ACHN (cell line): ENCODE data around the gene TCF4.

ENCODE experiments used
- DNase-seq: peaks from one replicate; pipeline ENCODE4 v3.0.0-alpha.2; 2015
- in situ Hi-C: cut with HindIII; loops from 2 replicates; pipeline ENCODE4 v1.10.0; 2017; ENCODE audit warnings: low sequenced_read_pairs, low pct_ligation_motif_present, low pct_unique_long_range_greater_than_20kb

Gene TCF4

DNA sequence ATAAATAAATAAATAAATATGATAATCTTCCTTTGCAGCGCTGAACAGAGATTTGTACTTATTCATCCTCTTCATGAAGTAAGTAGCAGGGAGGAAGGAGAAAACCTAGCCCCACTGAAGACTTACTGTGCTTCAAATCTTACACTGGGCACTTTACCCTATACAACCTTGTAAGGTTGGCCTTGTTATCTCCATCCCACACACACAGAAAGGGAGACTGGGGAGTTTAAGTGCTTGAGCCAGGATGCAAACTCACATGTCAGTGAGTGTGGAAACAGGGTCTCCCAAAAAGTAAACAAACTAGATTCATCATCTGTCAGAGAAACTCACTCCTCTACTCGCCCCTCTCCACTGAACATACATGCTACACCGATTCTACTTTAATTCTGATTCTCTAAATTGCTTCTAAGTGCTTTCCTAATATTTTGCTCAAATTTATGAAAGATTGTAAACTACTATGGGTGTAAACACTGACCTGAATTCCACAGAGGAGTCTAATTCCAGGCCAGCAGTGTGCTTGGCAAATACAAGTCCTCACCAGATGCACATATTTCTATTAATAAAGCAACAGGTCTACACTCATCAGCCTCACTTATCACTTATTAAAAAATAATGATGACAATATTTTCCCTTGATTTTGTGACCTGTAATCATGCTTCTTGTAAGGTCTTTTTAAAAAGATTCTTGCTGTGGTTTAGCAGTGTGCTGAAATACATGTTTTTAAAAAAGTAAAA, 155.5 kb downstream of the TCF4 start:
- in situ Hi-C loops, result no loop called here
- no peak for DNase-seq

DNA sequence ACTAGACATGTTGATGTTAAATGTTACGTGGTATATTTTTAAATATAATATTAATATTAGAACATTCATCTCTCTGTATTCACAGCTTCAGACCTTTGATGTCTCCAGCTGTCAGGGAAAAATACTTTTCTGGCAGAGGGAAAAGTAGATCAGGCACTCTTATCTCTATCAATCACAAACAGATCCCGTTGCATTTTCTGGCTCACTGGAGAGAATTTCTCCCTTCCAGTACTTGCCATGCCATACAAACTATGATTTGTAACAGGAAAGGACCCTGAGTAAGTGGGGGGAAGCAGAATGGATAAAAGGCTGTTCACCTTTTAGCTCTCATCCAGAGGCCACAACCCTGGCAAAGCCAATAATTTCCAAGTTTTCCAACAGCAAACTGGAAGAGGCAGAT, 158.0 kb downstream of the TCF4 start:
- in situ Hi-C loops, result no loop called here
- DNase-seq, result no peak

DNA sequence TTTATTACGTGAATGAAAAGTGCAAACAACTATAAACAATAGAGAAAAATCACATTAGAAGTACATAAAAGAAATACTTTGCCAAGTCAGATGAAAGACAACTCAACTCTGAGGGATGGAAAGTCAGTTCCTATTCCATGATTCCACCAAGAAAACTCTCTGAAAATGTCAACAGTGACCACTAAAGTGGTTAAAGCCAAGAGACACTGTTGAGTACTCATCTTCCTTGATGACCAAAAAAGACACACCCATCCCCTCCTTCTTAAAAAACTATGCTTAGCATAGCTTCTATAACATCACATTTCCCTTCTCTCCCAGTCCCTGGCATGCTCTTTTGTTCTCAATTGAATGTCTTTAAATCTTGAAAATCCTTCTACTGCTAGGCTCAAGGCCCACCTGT, 160.0 kb downstream of the TCF4 start:
- in situ Hi-C loops, result no loop called here
- DNase-seq, result no peak

DNA sequence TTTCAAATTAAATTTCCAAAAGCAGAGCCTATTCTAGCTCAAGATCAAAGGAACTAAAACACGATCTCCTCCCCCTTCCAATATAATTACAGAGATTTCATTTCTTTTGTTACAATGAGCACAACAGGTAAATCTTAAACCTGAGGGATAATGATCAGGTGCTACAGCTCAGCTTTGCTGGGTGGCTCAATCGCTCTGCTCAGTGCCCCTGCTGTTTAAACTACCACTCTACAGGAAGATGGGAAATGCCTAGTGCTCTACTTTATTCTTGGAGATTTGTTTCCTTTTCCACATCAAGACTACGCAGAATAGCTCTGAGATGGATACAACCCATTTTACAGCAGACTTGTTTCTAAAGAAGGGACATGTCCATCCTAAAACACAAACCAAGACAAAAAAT, 162.3 kb downstream of the TCF4 start:
- in situ Hi-C loops, result no loop called here

DNA sequence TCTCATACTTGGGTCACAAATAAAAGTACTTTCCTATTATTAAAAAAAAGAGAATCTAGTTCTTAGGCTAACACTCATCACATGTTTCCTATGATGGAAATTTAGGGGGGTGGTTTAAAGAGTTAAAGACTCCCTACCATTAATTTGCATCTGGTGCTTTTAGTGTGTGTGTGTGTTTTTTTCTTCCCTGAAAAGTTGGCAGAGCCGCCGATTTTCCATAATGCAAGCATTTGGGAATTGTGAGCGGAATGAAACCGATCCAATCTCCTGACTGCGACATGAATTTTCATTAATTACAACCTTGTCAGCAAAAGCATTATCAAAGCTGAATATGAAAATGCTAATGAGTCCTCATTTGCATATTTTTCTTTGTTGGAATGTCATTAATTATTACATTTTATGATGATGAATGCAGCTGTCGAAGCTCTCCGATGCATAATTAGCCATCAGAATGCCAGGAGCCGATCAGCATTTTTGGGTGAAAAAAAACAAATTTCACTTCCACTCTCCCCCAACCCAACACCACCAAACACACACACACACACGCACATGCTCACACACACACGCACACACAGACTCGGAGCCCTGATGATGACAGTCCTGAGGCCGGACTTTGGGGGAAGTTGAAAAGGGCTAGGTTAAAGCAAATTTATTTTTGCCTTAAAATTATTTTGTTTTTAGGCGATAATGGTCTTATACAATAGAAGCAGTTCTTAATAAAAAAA, 165.4 kb downstream of the TCF4 start:
- in situ Hi-C loops, result no loop called here
- DNase-seq, result no peak

More for the DNA sequence above, 162.3 kb downstream of the TCF4 start:
- no peak for DNase-seq

DNA sequence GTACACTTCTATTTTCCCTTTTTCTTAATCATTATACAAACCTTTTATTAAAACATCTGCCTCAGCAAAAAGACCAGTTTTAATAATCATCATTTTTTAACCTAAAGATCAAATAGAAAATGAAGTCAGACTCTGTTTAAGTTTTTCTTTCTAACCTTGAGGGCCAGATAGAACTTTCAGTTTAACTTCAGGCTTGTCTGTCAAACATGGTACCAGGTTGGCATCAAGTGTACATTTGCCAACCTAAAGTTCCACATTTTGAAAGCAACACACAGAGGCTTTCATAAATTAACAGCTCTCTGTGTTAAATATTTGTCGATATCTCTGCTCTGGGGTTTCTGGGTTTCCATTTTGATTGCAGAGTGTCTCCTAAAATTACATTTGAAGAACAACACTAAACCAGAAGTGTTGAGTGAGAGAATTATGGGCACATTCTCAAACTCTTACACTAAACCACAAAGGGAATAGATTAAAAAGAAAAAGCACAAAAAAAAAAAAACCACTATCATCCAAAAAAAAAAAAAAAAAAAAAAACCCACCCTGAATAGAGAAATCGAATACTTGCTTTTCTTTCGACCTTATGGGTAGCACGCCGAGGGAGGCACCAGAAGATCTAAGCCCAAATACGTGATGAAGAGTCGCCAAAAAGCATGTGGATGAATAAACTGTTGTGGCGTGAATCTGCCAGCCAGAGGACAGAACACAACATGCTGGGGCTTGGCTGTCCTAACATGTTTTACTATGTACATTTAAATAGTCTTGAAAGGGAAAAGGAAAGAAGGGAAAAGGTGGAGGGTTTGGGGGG, 166.2 kb downstream of the TCF4 start:
- in situ Hi-C loops, result no loop called here
- no peak for DNase-seq

DNA sequence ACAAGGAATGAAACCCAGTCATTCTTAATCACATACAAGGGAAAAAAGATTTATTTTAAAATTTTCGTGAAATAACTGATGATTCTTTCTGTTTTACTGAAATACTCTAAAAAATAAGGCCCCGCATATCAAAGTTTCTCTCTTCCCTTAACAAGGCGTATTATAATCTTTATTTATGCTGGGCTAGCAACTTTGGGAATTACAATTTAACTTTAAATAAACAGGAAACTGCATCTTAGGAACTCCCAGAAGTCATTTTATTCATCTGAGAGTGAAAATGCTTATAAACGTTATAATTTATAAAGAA, 166.7 kb downstream of the TCF4 start:
- in situ Hi-C loops, result no loop called here
- DNase-seq, result no peak

DNA sequence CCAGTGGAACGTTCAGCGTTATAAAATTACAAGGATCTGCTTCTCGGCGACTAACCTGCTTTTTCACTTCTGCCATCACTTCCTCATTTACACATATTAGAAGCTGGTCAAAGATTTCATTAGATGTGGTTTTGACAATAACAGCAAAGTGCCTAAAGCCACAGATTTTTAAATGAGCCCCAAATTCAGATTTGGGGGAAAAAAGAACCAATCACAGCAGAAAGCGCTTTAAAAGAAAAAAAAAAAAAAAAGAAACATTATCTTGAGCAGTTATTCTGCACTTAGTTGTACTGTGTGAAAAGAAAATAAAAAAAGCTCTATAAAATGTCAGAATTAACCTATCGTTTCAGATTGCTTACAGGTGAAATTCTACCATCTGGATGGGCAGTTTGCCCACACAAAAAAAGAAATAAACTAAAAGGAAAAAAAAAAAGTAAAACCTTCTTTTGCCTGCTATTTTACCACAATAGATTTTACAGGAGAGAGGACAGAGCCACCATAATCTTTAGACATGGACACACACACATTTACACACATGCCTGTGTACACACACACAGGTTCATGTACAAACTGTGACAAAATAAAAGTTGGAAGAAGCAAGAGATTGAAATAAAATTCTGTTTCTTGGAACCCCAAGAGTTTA, 167.2 kb downstream of the TCF4 start:
- in situ Hi-C loops, result no loop called here

DNA sequence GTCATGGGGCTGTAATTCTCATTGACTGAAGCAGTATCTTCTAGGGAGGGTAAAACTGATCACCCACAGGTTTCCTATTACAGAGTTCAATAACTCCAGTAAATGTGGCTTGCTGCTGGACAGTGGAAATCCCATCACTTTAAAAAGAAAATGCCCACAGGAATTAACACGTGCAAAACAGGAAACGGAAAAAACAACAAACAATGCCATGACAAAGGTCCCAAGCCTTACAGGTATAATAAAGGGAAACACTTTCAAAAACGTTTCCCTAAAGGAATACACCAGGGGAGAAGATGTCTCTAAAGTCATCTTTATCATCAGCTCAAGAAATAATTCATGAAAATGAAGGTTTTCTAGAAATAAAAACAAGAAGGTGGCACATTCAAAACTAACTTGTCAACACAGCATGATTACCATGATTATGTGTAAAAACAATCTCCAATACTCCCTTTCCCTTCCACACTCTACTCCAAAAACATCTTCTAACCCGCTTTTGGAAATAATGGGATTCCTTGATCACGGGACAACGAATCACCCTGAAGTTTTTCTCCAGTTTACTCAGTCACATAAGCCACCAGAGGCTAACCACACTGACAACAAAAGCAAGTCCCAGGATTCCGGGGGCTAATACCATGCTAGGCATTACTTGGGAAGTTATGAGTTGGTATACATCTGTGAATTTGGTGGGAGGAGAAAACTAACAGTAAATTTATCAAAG, 167.9 kb downstream of the TCF4 start:
- DNase-seq, result no peak
- in situ Hi-C loops, result no loop called here

More for the DNA sequence above, 167.2 kb downstream of the TCF4 start:
- DNase-seq, result no peak

DNA sequence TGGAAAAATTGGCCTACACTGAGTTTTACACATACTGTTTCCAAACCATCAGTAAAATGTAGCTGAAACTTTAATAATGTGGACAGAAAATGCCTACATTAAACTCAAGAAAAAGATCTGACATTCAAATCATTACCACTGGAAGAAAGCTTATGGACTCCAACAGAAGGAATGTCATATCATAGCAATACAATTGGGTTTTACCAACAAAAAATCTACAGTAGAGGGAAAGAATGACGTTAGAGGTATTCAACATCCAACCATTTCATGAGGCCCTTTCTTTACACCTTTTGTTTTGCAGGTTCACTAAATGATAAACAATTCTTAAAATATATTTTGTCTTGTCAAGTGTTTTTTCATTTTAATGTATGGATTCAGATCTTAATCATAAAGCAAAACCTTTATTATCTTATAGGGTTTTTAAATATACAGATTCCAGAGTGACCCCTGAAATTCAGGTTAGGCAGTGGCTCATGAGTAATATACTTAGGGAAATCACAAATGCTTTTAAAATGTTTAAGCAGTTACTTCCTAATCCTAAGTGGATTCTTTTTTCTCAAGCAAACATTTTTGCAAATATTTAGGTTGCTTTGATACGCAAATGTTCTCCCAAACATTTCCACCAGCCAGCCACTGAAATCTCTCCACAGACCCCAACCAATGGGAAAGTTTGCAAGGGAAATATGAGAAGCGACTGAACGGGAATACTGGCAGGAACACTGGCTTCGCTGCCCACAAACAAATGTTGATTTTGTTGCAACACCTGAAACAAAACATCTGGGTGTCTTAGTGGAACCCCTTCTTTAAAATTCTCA, 168.7 kb downstream of the TCF4 start:
- in situ Hi-C loops, result no loop called here
- no peak for DNase-seq

DNA sequence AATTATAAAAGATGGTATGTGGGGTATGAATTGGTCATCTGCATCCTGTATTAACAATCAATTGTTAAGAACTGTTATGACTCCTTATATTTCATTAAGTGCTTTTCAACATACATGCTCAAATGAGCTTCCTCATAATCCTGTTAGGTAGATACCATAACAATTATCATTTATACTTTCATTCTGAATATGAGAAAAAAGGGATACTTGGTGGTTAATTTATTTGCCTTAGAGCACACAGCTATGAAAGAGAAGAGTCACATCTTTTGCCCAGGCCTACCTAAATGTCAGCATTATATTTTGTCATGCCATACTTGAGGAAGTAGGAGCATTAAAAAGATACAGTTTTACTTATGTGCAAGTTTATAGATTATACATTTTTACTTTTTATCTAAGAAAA, 169.6 kb downstream of the TCF4 start:
- in situ Hi-C loops, result no loop called here
- no peak for DNase-seq

DNA sequence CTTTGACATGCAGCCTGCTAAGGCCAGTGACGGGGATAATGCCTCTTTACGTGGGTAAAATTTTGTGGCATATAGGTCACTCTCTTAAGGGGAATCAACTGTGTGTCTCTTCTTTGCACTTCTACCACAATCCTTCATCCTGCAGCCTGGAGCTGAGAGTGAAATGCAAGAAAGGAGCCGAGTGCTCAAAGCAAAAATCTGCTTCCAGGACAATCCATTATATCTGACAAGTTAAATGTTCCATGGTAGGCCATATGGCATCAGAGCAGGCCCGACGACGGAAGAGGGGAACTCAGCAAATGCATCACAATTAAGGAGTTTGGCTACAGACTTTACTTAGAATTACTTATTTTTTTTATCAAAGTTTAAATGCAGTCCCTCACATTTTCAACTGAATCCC, 171.2 kb downstream of the TCF4 start:
- in situ Hi-C loops, result no loop called here
- DNase-seq, result no peak

DNA sequence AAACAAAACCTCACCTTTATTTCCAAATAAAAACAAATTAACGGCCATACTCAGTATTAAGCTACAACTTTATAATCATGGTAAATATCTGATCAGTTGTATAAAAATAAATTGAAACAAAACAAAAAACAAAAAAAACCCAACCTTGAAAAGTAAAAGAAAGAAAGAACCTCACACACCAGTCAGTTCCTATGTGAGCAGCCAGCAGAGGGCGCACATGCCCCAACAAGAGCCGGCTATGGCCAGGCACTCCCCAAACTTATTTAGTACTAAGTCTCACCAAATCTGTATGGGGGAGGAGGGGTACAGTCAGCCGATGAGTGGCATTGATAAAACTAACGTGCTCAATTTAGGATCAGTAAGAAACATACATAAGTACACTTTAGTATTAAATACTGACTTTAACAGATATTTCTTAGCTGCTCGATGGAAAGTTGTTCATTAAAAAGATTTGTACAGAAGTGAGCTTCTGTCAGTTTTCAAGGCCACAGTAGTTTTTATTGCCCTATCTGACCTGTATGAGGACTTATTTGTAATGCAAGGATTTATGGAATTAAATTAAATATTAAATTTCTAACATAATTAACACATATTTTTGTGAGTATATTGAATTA, 172.6 kb downstream of the TCF4 start:
- in situ Hi-C loops, result no loop called here
- peak; percentile 66 for DNase-seq

DNA sequence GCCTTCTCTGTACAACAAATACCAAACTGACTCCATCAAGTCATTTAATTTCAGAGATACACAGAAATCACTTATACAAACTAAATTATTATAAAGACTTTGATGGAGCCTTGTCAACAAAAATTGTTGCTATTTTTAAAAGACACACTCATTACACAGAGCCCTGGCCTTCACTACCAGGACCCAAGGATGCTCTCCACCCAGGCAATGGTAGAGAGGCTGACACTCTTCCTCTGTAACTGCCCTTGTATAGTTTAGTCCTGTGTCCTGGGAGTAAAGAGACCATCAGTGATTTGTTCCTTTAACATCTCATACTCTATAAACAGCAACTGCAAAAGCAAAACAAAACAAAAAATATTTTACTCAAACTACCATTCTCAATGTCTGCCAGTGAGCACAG, 173.5 kb downstream of the TCF4 start:
- DNase-seq, result no peak
- in situ Hi-C loops, result no loop called here

DNA sequence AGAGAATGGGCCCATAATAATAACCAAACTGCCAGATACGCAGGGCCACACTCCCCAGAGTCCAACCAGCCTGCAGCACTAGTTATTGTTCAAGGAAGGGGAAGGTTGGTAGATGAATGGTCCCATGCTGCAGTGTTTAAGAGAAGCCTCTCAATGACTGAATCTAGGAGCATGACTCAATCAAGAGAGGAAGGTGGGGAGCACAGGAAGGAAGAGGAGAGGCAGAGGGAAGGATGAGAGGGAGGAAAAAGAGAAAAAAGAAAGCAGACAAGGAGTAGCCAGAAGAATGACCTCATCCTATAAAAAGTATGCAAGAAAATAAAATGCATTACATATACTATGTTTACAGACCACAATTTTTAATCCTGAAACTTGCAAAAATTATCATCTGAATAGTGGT, 174.5 kb downstream of the TCF4 start:
- in situ Hi-C loops, result no loop called here
- DNase-seq, result no peak

DNA sequence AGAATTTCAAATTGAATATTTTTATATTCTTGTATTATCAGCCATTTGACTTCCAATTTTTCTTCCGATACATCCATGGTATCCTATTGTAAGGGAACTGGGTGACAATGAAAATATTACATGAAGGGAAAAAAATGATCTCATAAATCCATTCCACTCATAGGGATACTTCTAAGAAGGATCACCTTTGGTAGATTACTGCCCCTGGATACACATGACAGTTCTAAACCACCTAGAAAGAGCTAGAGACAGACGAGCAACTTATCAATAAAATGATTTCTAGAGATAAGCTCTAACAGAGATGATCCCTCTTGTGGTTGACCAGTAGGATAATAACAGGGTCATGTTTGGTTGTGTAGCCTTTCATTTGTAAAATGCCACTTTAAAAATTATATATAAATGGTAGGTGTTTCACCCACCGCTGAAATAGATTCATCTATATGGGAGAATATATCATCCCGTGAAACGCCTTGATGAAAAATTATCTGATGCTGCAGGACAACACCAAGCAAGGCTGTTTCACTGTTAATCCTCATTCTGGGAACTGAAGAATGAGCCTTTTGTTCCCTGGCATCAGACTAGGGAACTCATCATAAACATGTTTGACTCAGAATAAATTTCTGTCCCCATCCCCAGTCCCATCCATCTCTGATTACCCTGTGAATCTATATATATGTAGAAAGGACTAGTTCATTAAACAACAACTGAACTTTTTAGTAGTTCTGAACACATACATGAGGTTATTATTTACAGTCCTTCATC, 180.0 kb downstream of the TCF4 start:
- in situ Hi-C loops, result no loop called here
- no peak for DNase-seq

DNA sequence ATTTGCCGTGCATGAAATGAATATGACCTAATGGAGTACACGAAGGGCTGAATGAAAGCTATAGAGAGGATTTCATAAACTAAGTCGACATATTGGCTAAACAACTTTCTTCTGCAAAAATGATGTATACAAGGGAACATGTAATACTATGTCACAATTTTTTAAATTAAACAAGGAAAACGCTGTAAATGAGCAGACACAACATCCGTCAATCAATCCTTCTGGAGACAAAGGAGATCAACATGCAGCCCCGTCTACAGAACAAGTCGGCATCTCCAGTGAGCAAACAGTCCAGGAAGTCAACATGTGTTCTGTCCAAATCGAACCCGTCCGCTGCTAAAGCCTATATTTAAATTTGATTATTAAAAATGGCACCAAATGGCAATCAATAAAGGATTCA, 180.8 kb downstream of the TCF4 start:
- no peak for DNase-seq
- in situ Hi-C loops, result no loop called here
